Esophagus muscularis mucosa (tissue), 4 donors: ENCODE data around the gene SIK3.

Experiments used
- CTCF ChIP-seq, 3 experiments: fragments of 200-600 bp in 2 of 3; fragments of 450-650 bp in 1 of 3; sonication (generic) in 2 of 3; IDR thresholded peaks; one replicate each; pipeline ENCODE4 v1.5.1; 2017 to 2019; ENCODE audit warnings: antibody characterized with exemption in 3 of 3, mild to moderate bottlenecking in 2 of 3, moderate library complexity in 1 of 3
- EP300 ChIP-seq: sonication (generic); formaldehyde crosslinking; IDR thresholded peaks from one replicate; pipeline ENCODE4 v1.6.1; 2017; ENCODE audit warnings: antibody characterized with exemption
- POLR2A ChIP-seq: fragments of 450-650 bp; IDR thresholded peaks from one replicate; pipeline ENCODE4 v1.6.1; 2017; ENCODE audit warnings: antibody characterized with exemption, moderate library complexity, mild to moderate bottlenecking, low read depth
- POLR2AphosphoS5 ChIP-seq, 2 donors: sonication (generic); formaldehyde crosslinking; IDR thresholded peaks; one replicate each; pipeline ENCODE4 v1.6.1; 2017; ENCODE audit warnings: antibody characterized with exemption in 2 of 2

GRCh38 chr11:116840746-116841296 lies 257.4 kb downstream of the SIK3 start:
- no peak for TF ChIP-seq CTCF (IDR thresholded peaks at IDR 0.05)
- no peak for TF ChIP-seq POLR2A
- no peak for TF ChIP-seq POLR2AphosphoS5 (IDR thresholded peaks at IDR 0.05)
- no peak for TF ChIP-seq EP300
